T-helper 1 cell treated with Interleukin-12 subunit alpha and Interleukin-12 subunit beta and Interleukin-4 antibody, amounts not matched to agents 30 ng/mL and 1 ng/mL, for 36 hours (primary cell): ENCODE measurements around the gene LACTBL1. TPM values are rescaled to one million over a fixed set of nuclear protein-coding genes. Genes with fewer than 3 reads are reported as not detected.
"Not testable (repeated sequence)": the region's sequence is repeated elsewhere in the genome, so short reads cannot be mapped to it uniquely, and the experiment has no call there.

Experiments used
- intact Hi-C: fragments of 100-400 bp; cut with micrococcal nuclease; formaldehyde crosslinking; loops from one replicate; pipeline ENCODE4 v1.15.1; 2024
- total RNA-seq: library from RNA; stranded (reverse); gene quantifications from 2 replicates; pipeline ENCODE4 v1.2.3, GENCODE V29; 2022

Gene LACTBL1
- total RNA-seq, 1 donor from 2014 or later = not detected

DNA sequence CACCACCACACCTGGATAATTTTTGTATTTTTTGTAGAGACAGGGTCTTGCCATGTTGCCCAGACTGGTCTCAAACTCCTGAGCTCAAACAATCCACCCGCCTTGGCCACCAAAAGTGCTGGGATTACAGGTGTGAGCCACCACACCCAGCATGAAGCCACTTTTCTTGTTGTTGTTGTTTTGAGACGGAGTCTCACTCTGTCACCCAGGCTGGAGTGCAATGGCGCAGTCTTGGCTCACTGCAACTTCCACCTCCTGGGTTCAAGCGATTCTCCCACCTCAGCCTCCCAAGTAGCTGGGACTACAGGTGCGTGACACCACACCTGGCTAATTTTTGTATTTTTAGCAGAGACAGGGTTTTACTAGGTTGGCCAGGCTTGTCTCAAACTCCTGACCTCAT is 27.5 kb downstream of the LACTBL1 start:
- intact Hi-C loops = not testable (repeated sequence)

DNA sequence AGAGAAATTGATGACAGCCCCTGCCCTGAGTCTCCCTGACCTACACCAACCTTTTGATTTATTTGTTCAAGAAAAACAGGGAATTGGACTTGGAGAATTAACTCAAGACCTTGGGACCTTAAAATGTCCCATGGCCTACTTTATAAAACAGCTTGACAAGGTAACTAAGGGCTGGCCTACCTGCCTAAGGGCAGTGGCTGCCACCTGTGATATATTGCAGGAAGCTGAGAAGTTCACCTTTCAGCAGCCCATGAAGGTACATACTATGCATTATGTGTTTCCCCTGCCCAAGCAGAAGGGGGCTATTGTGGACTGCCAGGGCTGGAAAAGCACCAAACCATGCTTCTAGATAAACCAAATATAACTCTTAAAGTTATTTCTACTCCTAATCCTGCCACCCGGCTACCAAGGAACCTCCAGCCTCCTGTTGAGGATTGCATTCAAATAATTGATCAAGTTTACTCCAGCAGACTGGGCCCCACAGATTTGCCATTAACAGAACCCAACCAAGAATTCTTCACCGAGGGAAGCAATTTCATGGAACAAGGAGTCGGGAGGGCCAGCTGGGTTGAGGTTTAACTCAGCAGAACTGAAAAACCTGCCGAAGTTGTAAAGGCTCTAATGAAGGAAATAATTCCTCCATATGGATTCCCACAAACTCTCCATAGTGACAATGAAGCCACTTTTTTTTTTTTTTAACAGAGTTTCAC is 28.2 kb downstream of the LACTBL1 start:
- intact Hi-C loops = no loop called here

DNA sequence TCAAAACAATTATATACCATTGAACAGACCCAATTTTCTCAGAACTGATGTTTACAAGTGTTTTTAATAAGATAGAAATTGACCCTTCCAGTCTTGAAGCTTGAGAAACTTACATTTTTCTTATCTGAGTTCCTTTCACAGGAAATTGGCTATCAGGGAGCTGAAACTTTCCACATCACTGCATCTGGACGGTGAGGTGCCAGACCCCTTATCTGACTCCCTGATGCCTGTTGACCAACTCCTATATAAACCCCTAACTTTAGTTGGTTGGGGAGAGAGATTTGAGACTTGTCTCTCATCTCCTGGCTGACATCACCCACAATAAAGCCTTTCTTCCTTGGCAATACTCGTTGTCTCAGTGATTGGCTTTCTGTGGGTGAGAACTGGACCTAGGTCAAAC is 31.4 kb downstream of the LACTBL1 start:
- intact Hi-C loops = no loop called here

GRCh38 chr1:22936681-22937080 is 36.0 kb downstream of the LACTBL1 start:
- intact Hi-C loops = no loop called here

- intact Hi-C loops = no loop called here
Measured at GRCh38 chr1:22935433-22935832, 37.2 kb downstream of the LACTBL1 start.

DNA sequence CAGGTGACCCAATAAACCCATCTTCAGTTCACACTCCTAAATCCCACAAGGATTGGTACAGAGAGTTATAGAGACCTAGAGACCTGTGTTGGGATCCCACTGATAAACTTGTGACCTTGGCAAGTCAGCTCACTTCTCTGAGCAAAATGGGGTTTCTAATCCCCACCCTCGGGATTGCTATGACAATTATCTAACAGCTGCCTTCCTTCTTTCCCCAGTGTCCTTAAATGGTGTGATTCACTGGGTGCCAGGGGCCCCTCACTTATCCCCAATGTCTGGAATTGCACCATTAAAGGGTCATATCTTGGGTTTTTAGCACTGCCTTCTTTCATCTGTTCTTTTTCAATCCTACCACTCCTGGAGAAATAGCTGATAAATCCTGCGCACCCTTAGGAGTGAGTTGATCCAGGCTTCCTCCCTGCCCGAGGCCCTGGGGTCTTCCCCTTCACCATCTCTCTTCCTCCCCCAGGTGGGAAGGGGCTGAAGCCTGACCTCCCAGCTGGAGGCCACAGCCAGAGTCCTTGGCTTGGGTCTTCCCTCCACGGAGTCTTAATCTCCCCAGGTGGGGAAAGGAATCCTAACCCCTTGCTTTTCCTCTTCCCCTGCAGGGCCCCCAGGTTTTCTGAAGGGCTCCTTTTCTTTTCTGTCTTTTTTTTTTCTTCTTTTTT is 39.7 kb downstream of the LACTBL1 start:
- intact Hi-C loops = no loop called here

DNA sequence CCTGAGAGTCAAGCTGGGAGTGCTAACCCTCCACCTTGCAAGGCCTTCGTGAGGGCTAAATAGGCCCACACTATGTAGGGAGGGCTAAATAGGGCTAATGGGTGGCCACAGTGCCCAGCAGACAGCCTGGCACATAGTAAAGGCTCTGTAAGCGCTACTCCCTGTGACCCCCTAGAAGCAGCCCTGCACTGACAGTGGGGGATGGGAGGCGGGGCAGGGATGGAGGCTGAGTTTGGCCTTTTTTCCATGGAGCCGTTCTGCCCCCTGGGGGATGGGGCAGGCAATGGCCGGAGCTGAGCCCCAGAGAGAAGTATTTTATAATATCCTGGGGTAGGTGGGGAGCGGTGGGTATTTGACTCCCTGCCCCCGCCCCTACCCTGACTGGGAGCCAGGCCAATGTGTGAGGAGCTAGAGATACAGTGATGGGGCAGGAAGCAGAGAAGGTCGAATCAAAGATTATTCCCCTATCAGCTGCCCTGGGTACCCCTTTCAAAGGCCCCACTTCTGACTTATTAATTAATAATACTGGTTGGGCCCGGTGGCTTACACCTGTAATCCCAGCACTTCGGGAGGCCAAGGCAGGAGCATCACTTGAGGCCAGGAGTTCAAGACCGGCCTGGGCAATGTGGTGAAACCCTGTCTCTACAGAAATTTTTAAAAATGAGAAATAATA is 42.3 kb downstream of the LACTBL1 start:
- intact Hi-C loops = loop anchor here (1.0 kb wide), 1 partner anchor 226 kb away; no protein-coding TSS in a partner anchor

GRCh38 chr1:22925111-22925510 is 47.6 kb downstream of the LACTBL1 start:
- intact Hi-C loops = no loop called here

- intact Hi-C loops = no loop called here
Measured at GRCh38 chr1:22922640-22923039, 50.0 kb downstream of the LACTBL1 start.

GRCh38 chr1:22921452-22922126 is 51.1 kb downstream of the LACTBL1 start:
- intact Hi-C loops = no loop called here

- intact Hi-C loops = no loop called here
Measured at GRCh38 chr1:22920734-22921451, 51.8 kb downstream of the LACTBL1 start.

DNA sequence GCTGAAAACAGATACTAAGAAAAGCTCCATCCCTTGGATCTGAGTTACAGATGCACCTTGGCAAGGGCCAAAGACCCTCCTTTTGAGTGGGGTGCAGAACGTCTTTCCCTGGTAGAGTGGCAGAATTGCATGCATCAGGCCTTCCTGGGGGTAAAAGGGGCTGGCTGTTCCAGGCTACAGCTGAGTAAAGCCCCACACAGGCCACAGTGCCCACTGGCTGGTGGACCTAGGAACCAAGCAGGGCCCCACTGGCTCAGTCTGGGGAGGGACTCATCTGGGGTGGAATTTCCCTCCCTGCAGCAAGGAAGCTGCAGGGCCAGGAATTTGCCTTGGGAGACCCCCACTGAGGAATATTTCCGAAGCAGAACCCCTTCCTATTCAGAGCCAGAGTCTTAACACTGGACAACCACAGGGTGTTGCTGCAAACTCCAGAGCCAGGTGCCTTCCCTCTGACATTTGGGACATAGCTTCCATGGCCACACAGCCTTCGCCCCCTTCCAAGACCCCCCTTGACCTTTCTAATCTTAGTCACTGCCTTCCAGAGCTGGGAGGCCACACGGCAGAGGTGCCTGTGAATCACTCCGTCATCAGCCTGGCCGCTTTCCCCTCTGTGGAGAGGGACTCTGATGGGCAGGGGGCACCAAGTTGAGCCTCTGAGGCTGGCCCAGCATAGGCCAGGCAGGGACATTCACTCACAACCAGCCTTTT is 52.5 kb downstream of the LACTBL1 start:
- intact Hi-C loops = no loop called here

- intact Hi-C loops = no loop called here
Measured at GRCh38 chr1:22919341-22920025, 53.2 kb downstream of the LACTBL1 start.

GRCh38 chr1:22918644-22919043 is 54.0 kb downstream of the LACTBL1 start:
- intact Hi-C loops = no loop called here

DNA sequence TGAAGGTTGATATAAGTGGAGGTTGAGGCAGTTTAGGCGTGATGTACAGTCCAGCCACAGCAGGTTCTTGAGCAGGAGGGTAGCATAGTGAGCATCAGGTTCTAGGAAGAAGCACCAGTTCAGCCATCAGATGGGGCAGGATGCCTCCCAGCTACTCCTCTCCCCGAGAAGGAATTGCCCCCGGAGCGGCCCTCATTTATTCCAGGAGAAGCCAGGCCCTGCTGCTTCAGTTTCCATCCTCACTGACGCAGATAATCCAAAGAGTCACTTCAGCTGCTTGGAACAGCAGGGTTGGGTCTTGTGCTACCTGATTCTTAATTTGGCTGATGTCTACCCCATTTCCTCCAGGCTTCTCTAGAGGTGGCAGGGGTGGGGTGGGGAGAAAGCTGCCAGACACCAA is 54.7 kb downstream of the LACTBL1 start:
- intact Hi-C loops = no loop called here

DNA sequence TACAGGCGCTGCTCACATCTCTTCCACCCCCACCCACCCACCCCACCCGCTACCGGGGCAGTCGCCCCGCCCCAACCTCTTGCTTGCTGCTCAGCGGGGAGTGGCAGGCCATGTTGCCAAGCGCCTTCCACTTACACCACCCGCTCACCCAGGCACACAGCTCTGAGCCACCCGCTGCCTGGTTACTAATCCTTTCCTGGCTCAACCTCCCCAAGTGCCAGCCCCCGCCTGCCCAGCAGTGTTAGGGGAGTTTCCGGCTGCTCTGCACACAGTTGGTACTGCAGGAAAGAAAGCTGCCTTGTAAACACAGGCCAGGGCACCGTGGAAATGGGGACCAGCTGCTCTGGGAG is 56.2 kb downstream of the LACTBL1 start:
- intact Hi-C loops = no loop called here

- intact Hi-C loops = no loop called here
Measured at GRCh38 chr1:22915816-22916470, 56.7 kb downstream of the LACTBL1 start.

DNA sequence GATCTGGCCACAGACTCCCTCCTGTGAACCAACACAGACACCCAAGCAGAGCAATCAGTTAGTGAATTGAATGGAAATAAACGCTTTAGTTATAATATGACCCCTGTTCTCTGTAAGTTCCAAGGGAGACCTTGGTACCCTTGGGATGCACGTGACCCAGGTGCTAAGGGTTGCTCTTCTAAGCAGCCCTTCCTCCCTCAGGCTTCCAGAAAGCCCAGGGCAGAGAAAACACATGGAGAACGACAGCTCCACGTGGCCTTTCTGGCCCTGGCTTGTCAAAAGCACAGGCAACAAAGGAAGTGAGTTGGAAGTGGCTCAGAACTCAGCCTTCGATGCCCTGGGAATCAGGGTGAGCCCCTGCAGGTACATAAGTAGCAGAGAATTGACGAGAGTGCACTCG is 57.4 kb downstream of the LACTBL1 start:
- intact Hi-C loops = no loop called here

- intact Hi-C loops = no loop called here
Measured at GRCh38 chr1:22914633-22915217, 57.9 kb downstream of the LACTBL1 start.
